NCI-H524 (cell line): ENCODE measurements around the gene RBP2.
A peak's percentile ranks its signal among the peaks of the same experiment; 100 is the strongest.

Experiments used
- DNase-seq, 2 experiments: peaks; one replicate each; lab custom pipeline; 2025; lab: John Stamatoyannopoulos, UW

Gene RBP2

DNA sequence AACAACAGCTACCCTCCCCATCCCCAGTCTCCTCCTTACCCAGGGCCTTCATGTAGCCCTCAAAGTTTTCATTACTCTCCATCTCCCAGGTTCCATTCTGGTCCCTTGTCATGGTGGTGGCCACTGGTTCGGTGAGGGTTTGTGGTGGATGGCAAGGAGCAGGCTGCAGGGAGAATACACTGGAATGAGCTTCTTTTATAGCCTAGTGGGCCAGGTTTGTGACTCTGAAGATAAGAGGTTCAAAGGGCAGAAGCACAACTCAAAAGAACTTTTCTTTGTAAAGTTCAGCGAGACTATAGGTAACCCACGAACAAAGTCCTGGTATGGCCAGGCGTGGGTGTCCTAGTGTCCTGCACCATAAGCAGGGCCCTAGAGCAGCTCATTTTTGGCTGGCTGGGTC, at the start of gene RBP2:
Gene RBP2 (minus strand): TSS at position 169 of the 400 bp plus-strand sequence. CDS start 57 bp downstream, at position 112.
- no peak for DNase-seq

DNA sequence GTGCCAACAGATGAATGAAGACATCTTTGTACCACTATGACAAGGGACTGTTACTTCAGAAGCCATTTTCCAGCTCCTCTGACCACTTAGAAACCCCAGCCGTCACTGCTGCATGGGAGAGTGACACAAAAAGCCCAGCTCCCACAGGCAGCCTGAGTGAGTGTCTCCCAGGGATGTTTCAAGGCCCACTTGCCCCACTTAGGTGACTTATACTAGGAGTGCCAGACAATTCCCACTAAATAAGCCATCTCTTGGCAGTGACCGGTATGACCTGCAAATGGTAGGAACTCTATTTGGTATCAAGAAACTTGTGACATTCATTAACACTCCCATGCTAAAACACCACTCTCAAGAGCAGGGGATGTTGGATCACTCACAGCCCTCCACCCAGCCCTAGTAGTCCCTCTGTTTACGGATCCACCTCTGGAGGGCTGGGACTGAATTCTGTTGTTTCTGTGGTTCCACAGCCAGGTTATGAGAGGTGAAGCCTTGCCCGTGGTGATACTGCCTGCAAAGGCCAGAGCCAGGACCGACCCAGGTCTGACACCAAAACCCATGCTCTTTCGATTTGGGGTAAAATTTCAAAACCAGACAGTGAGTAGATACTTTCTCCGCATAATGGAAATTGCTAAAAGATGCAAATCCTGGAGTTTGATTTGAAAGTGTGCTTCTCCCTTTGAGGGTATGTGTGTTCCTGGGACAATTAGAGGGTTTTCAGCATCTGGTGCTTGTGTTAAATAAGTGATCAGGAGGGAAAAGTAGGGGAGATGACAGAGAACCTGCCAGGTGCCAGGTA, 48.7 kb upstream of the RBP2 start:
- peak in 1 of 2 experiments; percentile 43 for DNase-seq

DNA sequence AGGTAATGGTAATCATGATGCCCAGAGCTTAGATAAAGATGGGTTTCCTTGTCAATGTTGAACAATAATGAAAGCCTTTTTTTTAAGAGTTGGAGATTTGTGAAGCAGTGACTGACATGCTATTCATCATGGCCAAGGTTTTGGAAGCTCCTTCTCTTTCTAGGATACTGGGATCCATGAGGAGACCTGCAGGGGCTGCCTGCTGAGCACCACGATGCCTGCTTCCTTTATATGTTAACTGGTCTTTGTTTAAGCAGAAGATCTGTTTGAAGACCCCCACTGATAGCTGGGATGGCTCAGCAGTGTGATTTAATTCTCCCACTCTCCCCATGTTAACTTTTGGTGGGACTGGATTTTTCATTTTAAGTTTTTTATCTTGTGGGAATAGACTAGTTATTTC, 47.4 kb upstream of the RBP2 start:
- no peak for DNase-seq

DNA sequence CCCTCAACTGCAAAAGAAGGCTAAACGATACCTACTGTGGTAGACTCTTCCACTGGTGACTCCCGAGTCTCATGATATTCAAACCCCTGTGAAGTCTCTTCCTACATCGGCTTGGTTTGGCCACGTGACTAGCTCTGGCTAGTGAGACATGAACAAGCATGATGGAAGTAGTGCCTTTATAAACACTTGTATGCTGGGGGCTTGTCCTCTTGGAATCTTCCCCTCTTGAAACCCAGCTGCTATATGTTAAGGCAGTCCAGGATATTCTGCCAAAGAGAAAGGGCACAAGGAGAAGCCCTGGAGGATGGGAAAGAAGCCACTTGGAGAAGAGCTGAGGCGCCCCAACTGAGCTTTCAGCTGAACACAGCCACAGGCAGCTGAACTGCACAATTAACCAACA, 46.9 kb upstream of the RBP2 start:
- DNase-seq = no peak

- DNase-seq = peak; percentile 59 to 73
These were observed 46.1 kb upstream of the RBP2 start for GRCh38 chr3:139522421-139522820.

- DNase-seq = peak; percentile 98 to 99
These were observed 45.5 kb upstream of the RBP2 start for GRCh38 chr3:139521816-139522215.

DNA sequence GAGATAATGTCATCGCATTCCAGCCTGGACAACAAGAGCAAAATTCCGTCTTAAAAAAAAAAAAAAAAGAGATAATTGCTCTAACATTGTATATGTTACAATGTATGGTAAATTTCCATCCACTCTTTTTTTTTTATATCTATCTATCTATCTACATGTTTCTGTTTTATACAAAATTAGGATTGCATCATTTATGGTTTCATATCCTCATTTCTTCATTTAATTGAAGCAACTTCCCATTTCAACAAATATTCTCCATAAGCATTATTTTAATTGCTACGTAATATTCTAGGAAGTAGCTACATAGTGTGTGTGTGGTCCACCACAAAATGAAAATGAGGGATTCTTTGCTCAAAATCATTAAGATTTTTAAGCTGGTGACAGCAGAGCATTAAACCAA, 44.8 kb upstream of the RBP2 start:
- DNase-seq = no peak

DNA sequence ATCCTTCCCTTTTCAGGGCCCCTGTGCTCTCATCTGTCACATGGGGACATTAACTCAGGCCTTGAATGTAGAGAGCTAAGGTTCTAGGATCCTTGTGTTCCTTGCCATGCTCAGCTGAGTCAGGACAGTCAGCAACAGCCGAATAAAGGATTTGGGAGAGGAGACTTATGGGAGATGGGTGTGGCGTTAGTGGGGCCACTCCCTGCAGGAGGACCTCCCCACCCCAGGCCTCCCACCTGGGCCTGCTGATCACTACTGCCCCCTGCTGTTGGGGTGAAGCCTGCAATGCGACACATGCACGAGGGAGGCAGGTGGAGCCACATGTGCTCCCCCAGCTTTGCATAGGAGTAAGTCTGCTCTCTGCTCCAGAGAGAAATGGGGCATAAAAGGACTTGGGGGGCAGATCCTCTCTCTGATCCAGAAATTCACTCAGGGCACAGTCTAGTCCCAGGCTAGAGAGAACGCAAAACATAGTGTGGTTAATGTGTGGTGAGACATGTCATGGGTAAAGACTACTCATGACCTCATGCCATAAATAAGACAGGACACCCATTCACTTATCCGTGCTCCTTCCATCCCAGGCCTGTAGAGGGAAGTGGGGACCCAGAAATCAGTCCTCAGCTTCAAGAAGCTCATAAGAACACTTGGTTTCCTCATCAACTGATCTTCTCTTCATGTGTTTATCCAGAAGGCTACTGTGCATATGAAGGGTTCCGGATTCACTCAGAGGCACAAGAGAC, 43.9 kb upstream of the RBP2 start:
- peak; percentile 32 to 66 for DNase-seq

DNA sequence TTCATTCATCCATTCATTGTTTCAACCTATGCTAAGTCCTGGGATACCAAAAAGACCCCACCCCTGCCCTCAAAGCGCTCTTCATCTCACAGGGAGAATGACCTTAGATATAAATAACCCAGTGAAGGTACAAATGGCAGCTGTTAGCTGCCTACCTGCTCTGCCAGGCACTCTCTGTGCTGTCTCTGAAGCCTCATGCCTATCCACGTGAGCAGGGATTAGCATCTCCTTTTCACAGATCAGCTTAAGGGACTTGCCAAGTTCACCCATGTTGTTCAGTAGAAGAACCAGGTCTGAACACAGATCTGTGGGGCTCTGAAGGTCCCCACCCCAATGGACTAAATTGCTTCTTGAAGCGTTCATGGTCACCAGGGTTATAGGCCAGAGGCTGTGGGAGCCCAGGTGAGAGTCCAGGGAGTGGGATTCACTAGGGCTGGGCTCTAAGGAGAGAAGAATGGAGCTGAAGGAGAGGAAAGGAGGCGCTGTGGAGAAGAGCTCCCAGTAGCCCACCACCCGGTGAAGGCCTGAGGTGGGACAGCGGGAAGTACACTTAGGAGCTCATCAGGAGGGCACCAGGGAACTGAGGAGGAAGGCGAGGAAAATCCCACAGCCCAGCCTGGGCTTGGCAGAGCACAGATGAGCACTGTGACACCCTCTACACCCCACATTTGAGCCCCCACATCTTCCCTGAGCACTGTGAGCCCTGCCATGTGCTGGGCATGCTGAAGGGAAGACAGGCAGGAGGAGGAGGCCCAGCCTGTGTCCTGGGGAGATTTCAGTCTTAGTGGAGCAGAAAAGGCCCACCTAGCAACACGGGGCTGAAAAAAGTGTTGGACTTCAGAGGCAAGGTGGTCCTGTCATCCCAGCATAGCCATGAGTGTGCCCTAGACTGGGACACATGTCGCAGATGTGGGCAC, 42.9 kb upstream of the RBP2 start:
- no peak for DNase-seq

GRCh38 chr3:139518306-139518705, 42.0 kb upstream of the RBP2 start:
- no peak for DNase-seq

GRCh38 chr3:139517321-139518065, 41.2 kb upstream of the RBP2 start:
- no peak for DNase-seq

DNA sequence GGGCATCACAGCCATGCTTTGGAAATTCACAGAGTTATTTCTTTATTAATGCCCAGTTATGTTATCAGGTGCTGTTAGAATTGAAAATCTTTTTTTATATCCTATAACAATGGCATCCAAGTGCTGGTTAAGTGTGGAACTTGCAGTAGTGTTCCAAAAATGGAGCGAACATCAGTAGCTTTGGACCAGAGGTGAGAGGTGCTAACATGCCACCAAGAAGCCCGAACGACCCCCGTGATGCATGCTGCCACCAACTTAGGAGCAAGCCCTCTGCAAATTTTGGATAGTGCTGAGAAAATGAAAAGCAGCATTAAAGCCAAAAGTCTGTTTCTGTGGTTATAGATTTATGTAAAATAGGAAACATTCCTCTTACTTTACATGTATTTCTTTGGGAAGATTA, 38.4 kb upstream of the RBP2 start:
- no peak for DNase-seq

DNA sequence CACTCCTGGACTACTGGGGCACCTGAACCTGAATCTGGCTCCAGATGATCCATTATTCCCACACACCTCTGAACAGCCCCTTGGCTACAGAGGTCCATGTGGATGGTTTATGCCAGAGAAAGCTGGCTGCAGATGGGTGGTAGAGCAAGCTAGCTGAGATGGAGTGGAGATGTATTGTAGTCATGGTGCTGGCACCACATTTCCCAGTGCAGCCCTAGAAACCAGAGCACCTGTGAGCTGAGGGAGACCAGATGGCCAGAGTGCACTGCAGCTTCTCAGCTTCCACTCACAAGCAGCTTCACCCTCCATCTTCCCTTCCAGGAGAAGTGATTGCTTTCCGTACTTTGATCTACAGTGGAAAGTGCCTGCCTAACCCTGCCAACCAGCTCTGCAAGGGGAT, 33.3 kb upstream of the RBP2 start:
- peak; percentile 56 to 91 for DNase-seq

- no peak for DNase-seq
These were observed 30.4 kb upstream of the RBP2 start for GRCh38 chr3:139506766-139507165.

GRCh38 chr3:139505829-139506386, 29.6 kb upstream of the RBP2 start:
- DNase-seq = no peak

GRCh38 chr3:139499536-139499935, 23.2 kb upstream of the RBP2 start:
- DNase-seq = no peak

GRCh38 chr3:139493826-139494385, 17.6 kb upstream of the RBP2 start:
- DNase-seq = no peak

DNA sequence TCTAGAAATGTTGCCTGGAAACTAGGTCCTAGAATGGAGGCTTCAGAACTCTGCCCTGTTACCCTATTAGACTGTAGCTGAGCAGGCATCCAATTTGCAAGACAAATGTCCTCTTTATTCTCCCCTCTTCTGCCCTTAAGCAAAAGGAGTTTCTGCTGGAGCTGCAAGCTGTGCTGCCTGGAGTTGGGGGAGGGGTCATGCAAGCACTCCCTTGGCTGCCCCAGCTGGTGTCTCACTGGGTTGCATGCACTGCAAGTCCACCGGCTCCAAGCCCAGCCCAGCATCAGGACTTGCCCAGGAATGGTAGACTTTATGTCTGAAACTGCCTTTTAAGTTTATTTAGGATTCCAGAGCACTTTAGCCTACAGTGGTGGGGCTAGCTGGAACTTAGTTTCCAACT, 15.7 kb upstream of the RBP2 start:
- DNase-seq = peak in 1 of 2 experiments; percentile 52

GRCh38 chr3:139491027-139491700, 14.8 kb upstream of the RBP2 start:
- no peak for DNase-seq

GRCh38 chr3:139482206-139482605, 5.9 kb upstream of the RBP2 start:
- DNase-seq = no peak
